GM12875 (cell line): ENCODE measurements around the gene DEUP1.

Experiments
- H3K4me3 ChIP-seq: one replicate; pipeline ENCODE4 v1.5.1; 2011; ENCODE audit warnings: low read depth, low read length, control low read depth
- CTCF ChIP-seq: IDR thresholded peaks from 2 replicates; pipeline ENCODE4 v1.5.1; 2011; ENCODE audit warnings: low read depth, mild to moderate bottlenecking, control low read depth, inconsistent platforms, low read length, moderate library complexity, borderline replicate concordance; ENCODE audit not compliant: insufficient read depth

DEUP1 gene

DNA sequence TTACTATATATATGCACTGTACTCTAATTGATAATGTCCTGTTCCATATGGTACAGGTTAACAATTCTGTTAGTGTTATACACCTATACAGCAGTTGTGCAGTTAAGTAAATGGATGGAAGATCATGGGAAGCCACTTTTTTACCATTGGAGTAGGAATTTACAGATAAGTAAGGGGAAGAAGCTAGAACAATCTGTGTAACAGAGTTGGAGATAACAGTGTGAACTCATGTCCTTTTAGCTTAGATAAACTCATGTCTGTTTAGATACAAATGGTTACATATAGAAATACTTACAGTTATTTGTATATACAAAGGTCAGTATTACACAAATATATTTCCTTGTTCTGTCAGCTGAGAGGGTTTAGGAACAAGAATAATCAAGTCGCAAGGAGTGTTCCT lies 6.8 kb upstream of the DEUP1 start:
- TF ChIP-seq CTCF = no peak

GRCh38 chr11:93324500-93324899 lies 6.0 kb upstream of the DEUP1 start:
- TF ChIP-seq CTCF = no peak
- no peak overlapping the region for H3K4me3 ChIP-seq

More for the DNA sequence above, 6.8 kb upstream of the DEUP1 start:
- H3K4me3 ChIP-seq = no peak overlapping the region

DNA sequence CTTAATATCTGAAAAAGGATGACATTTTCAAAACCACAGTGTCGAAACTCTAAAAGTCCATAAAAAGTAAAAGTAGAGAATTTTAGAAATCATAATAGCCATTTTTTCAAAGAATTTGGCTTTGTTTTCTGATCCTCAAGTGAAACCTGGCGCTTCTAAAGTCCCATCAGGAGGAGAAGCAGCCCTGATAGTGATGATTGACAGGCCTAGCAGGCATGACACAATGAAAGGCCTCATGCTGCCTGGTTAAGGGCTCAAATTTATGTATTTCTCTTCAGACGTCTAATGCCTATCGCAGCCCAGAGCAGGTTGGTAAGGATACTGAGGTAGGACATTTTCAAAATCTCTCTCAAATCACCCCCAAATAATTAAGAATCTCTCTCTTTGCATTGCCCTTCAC lies 3.9 kb upstream of the DEUP1 start:
- H3K4me3 ChIP-seq = no peak overlapping the region
- TF ChIP-seq CTCF = no peak

DNA sequence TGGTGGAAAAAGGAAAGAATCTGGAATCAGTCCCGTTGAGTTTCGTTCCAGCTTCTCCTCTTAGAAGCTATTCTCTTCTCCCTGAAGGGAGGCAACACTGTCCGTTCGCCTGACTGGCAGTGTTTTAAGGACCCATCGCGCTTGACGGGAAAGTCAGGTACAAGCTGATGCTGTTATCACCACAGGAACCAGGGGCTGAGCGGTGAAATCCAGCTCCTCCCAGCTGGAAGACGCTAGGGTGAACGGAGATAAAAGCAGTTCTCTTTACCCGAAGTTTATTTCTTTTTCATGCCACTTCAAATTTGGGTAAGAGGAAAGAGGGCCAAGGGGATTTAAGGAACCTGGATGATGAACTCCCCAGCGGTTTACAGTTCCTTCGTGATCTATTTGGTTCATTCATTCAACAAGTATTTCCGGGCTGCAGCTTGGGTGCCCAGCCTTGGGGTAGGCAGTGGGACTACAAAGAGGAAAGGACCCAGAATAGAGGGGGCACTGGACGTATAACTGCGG lies 551 bp upstream of the DEUP1 start:
- H3K4me3 ChIP-seq = peak overlapping the region; percentile 46
- TF ChIP-seq CTCF = no peak

DNA sequence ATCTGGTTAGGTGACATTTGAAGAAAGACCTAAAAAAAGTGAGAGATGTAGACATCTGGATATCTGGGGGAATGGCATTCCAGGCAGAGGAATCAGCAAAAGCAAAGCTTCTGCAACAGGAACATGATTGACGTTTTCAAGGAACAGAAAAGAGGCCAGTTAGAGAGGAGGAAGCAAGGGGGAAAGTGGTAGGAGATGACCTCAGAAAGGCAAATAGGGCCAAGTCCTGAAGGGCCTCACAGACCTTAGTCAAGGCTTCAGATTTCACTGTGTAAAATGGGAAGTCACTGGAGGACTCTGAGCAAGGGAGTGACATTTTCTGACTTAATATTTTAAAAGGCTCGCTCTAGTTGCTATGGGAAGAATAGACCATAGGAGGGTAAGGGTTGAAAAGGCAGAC lies 9.7 kb downstream of the DEUP1 start:
- no peak for TF ChIP-seq CTCF

GRCh38 chr11:93344855-93345333 lies 14.4 kb downstream of the DEUP1 start:
- H3K4me3 ChIP-seq = no peak overlapping the region
- no peak for TF ChIP-seq CTCF

More for the DNA sequence above, 9.7 kb downstream of the DEUP1 start:
- no peak overlapping the region for H3K4me3 ChIP-seq

DNA sequence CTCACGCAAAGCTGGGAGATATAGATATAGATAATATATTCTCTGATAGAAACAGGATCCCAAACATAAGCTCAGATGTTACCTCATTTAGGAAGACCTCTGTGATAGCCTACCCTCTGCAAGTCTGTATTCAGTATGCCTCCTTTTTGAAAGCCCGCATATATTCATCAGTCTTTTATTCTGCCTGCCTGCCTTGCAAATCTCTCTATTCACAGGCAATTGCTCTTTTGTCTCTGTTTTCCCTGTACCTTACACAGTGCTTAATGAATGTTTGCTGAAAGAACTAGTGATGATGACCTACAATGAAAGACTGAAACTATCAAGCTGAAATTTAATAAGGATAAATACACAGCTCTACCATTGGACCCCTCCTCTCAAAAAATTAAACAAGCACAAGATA lies 18.4 kb downstream of the DEUP1 start:
- H3K4me3 ChIP-seq = no peak overlapping the region
- TF ChIP-seq CTCF = no peak
